Endothelial cell (in vitro differentiated cells): Measurements from ENCODE around the gene PCSK5. TPM values are rescaled to one million over a fixed set of nuclear protein-coding genes. Genes with fewer than 3 reads are reported as not detected.

ENCODE experiments used
- DNase-seq: peaks from one replicate; pipeline ENCODE4 v3.0.0; 2021; ENCODE audit warnings: low spot score
- H3K27ac Mint-ChIP-seq: one replicate; pipeline ENCODE4 v1.8.0; 2021; ENCODE audit warnings: mixed read lengths, inconsistent platforms; ENCODE audit not compliant: unreplicated experiment
- H3K27me3 Mint-ChIP-seq: one replicate; pipeline ENCODE4 v1.8.0; 2021; ENCODE audit warnings: mild to moderate bottlenecking, moderate library complexity, mixed read lengths, inconsistent platforms; ENCODE audit not compliant: unreplicated experiment
- H3K36me3 Mint-ChIP-seq: one replicate; pipeline ENCODE4 v1.8.0; 2021; ENCODE audit warnings: mild to moderate bottlenecking, low read depth, mixed read lengths, inconsistent platforms; ENCODE audit not compliant: unreplicated experiment
- H3K4me1 Mint-ChIP-seq: one replicate; pipeline ENCODE4 v1.8.0; 2021; ENCODE audit warnings: mild to moderate bottlenecking, mixed read lengths, inconsistent platforms; ENCODE audit not compliant: unreplicated experiment
- H3K4me3 Mint-ChIP-seq: one replicate; pipeline ENCODE4 v1.8.0; 2021; ENCODE audit warnings: mild to moderate bottlenecking, mixed read lengths, inconsistent platforms; ENCODE audit not compliant: unreplicated experiment
- H3K9me3 Mint-ChIP-seq: one replicate; pipeline ENCODE4 v1.8.0; 2021; ENCODE audit warnings: mixed read lengths, inconsistent platforms; ENCODE audit not compliant: unreplicated experiment
- CTCF ChIP-seq: fragments of 200-600 bp; sonication (generic); IDR thresholded peaks from one replicate; pipeline ENCODE4 v1.5.0; 2021; ENCODE audit warnings: antibody characterized with exemption; ENCODE audit not compliant: unreplicated experiment
- total RNA-seq: library from RNA; stranded (reverse); fragmentation: NEBNext Ultra II Directional; extraction: Animal tissue kit (Norgen Biotek cat#: 25700); gene quantifications from one replicate; pipeline ENCODE4 v1.2.1, GENCODE V29; 2021; ENCODE audit not compliant: unreplicated experiment

The PCSK5 gene
- total RNA-seq, 1 donor from 2014 or later: 3.1 TPM

GRCh38 chr9:75983319-75984045, 93.0 kb downstream of the PCSK5 start:
- H3K27ac Mint-ChIP-seq: no peak overlapping the region
- no peaks in the 10 kb centered on the region for H3K36me3 Mint-ChIP-seq
- TF ChIP-seq CTCF: no peak
- no peaks in the 10 kb centered on the region for H3K27me3 Mint-ChIP-seq
- no peak overlapping the region for H3K4me3 Mint-ChIP-seq
- H3K9me3 Mint-ChIP-seq: no peaks in the 10 kb centered on the region
- no peaks in the 10 kb centered on the region for H3K4me1 Mint-ChIP-seq
- no peak for DNase-seq

GRCh38 chr9:75985515-75985914, 95.0 kb downstream of the PCSK5 start:
- peaks cover 1% of the 10 kb centered on the region for H3K27me3 Mint-ChIP-seq
- no peak overlapping the region for H3K27ac Mint-ChIP-seq
- no peak for DNase-seq
- no peak for TF ChIP-seq CTCF
- H3K9me3 Mint-ChIP-seq: no peaks in the 10 kb centered on the region
- H3K4me1 Mint-ChIP-seq: no peaks in the 10 kb centered on the region
- H3K4me3 Mint-ChIP-seq: no peak overlapping the region
- H3K36me3 Mint-ChIP-seq: no peaks in the 10 kb centered on the region

GRCh38 chr9:75988663-75989062, 98.2 kb downstream of the PCSK5 start:
- Mint-ChIP-seq H3K27ac (no peak overlapping the region), H3K27me3 (peaks cover 5% of the 10 kb centered on the region), H3K9me3 (no peaks in the 10 kb centered on the region), H3K4me1 (no peaks in the 10 kb centered on the region), H3K4me3 (no peak overlapping the region), H3K36me3 (no peaks in the 10 kb centered on the region)
- TF ChIP-seq CTCF: no peak
- no peak for DNase-seq

- Mint-ChIP-seq H3K9me3 (no peaks in the 10 kb centered on the region), H3K4me3 (no peak overlapping the region), H3K36me3 (no peaks in the 10 kb centered on the region), H3K27me3 (peaks cover 5% of the 10 kb centered on the region), H3K4me1 (no peaks in the 10 kb centered on the region), H3K27ac (no peak overlapping the region)
- no peak for DNase-seq
- no peak for TF ChIP-seq CTCF
Observed at GRCh38 chr9:75990156-75990555, 99.7 kb downstream of the PCSK5 start.

- DNase-seq: no peak
- no peak for TF ChIP-seq CTCF
- Mint-ChIP-seq H3K27ac (no peak overlapping the region), H3K4me1 (no peaks in the 10 kb centered on the region), H3K9me3 (no peaks in the 10 kb centered on the region), H3K36me3 (no peaks in the 10 kb centered on the region), H3K4me3 (no peak overlapping the region), H3K27me3 (peaks cover 5% of the 10 kb centered on the region)
Observed at GRCh38 chr9:75990576-75991304, 100.3 kb downstream of the PCSK5 start.
